Lung microvascular endothelial cell (primary cell): Measurements from ENCODE around the gene CABCOCO1. TPM values are rescaled to one million over a fixed set of nuclear protein-coding genes. Genes with fewer than 3 reads are reported as not detected.

Experiments
- DNase-seq, 2 donors: peaks; one replicate each; pipeline versions ENCODE4 v3.0.0 to v3.0.0-alpha.2; 2010; ENCODE audit warnings: low read depth in 2 of 2
- total RNA-seq: library from RNA; depleted of rRNA; stranded (reverse); fragments of >200 nt; gene quantifications from 2 replicates; pipeline ENCODE4 v1.2.1, GENCODE V29; 2014

CABCOCO1 gene
- total RNA-seq, 1 donor from 2014 or later, result not detected

GRCh38 chr10:61754587-61755550 is 92.1 kb downstream of the CABCOCO1 start:
- DNase-seq, result no peak

- DNase-seq, result no peak
These were observed 94.3 kb downstream of the CABCOCO1 start for GRCh38 chr10:61757001-61757400.

- DNase-seq, result peak; percentile 49 to 91
These were observed 95.0 kb downstream of the CABCOCO1 start for GRCh38 chr10:61757525-61758397.

- DNase-seq, result peak in 1 of 2 donors; percentile 74
These were observed 95.7 kb downstream of the CABCOCO1 start for GRCh38 chr10:61758433-61758832.

DNA sequence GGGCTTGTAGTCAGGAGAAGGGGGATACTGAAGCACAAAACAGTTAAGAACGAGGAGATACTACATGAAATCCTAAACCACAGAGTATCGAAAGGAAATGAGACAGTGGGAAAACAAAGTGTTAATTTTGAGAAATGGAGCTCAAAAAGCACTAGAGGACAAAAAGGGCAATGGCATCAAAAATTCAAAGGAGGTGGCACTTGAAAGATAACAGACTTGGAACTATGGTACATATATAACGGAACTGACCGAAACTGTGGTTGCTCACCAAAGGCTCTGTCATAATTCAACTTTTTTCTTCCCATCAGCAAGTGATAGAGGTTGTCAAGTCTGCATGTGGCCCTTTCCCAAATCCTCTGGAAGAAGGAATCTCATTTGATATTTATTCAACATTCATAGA is 97.0 kb downstream of the CABCOCO1 start:
- DNase-seq, result no peak

DNA sequence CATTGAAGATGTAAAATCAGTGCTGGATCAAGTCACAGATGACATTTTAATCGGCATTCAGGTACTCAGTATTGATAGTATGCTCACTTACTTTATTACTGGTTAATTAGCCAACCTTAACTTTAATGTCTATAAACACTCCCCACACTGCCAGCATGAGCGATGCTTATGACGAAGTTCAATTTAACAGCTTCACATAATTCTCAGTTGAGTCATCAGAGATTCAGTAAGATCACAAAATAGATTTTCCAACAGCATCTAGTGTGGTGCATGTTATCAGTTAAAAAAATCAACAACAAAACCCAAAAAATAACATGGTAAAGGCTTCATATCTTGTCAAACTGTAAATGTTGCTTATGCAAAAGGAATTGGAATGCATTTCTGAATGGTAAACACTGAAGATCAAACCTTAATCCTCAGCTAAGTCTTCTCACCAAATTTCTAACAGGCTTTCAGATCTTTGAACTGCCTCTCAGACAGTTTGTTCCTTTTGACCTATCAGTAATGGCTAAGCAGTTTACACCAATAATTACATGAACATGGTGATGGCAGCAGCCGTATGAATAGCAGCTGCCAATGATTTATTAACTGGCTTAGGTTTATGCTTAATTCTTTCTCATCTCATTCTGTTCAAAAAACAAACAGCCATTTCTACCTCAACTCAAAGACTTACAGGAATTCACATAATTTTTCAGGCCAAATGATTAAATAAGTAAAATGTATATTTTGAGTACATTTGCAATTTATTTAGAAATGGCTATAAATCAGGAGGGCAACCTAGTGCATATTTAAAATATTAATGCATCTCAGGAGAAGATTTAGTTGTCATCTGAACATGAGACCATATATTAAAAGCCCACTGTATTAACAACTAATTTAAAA is 98.5 kb downstream of the CABCOCO1 start:
- DNase-seq, result peak in 1 of 2 donors; percentile 80

GRCh38 chr10:61761825-61762217 is 99.1 kb downstream of the CABCOCO1 start:
- DNase-seq, result no peak

DNA sequence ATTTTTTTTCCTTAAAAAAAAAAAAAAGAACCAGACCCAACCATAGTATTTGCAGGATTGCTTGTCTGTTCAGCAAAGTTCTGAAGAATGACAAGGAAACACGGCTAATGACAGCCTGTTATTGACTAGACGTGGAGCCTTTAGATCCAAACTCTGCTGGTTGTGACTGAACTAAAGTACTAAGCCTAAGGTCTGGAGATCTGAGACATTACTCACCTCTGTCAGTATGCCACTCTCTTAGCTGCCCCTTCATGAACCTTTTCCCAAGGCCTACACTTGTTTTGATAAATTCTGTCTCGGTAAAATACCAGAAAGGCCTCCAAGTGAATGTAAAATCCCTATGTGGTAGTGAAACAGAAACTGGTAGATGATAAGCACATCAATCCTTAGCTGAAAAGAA is 101.0 kb downstream of the CABCOCO1 start:
- DNase-seq, result no peak

DNA sequence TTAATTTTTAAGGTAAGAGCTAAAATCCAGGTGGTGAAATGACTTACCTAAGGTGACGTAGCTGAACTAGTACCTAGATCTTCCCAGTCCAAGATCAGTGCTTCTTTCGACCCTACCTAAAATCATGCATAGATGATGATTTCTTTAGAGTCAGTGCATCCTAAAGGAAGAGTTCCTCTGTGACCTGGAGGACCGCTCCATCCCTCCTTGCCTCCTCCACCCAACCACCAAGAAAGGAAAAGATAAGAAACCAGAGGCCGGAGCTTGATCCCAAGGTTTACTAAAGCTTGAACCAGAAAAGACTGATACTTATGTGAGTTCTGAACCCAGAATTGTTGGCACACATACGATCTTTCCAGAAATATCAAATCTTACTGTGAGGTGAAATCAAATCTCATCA is 101.8 kb downstream of the CABCOCO1 start:
- no peak for DNase-seq

- DNase-seq, result no peak
These were observed 102.7 kb downstream of the CABCOCO1 start for GRCh38 chr10:61765176-61766087.

DNA sequence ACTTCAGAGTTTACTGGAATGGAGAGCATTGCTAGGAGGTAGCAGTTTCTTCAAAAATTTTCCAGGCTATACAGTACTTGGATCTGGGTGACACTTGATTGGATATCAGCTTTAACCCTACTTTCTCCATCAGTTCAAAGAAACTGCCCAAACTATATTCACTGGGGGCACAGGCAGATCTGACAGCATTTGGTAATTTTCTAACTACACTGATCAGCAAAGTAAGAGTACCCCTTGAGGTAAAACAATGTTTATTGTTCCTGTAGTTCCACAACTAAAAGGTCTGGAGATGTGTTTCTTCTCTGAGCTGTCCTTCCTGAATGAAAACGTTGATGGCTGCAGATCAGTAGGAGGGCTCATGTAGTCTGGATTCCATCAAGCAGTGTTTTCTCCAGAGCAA is 104.2 kb downstream of the CABCOCO1 start:
- DNase-seq, result no peak

GRCh38 chr10:61774031-61774430 is 111.3 kb downstream of the CABCOCO1 start:
- no peak for DNase-seq

- DNase-seq, result no peak
These were observed 112.4 kb downstream of the CABCOCO1 start for GRCh38 chr10:61775111-61775510.

GRCh38 chr10:61776615-61777266 is 114.0 kb downstream of the CABCOCO1 start:
- DNase-seq, result no peak

GRCh38 chr10:61778137-61778536 is 115.4 kb downstream of the CABCOCO1 start:
- no peak for DNase-seq

DNA sequence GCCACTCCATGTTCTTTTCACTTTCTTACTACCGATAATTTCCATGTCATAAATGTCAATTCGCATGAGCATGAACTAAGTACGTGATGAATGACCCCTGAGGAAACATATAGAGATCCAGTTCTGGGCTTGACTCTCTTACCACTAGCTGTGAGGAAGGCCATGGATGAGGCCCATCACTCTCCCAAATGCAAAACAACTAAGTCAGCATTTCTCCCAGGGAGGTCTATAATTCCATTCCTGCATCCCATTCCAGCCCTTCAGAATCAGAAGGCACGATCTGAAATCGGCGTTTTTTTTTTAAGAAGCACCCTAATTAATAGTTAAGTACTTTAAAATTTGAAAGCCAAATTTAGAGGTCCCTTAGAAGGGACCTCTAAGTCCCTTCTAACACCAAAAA is 116.5 kb downstream of the CABCOCO1 start:
- no peak for DNase-seq

GRCh38 chr10:61779950-61780659 is 117.4 kb downstream of the CABCOCO1 start:
- DNase-seq, result peak; percentile 91 to 96

GRCh38 chr10:61780732-61781131 is 118.0 kb downstream of the CABCOCO1 start:
- DNase-seq, result no peak

DNA sequence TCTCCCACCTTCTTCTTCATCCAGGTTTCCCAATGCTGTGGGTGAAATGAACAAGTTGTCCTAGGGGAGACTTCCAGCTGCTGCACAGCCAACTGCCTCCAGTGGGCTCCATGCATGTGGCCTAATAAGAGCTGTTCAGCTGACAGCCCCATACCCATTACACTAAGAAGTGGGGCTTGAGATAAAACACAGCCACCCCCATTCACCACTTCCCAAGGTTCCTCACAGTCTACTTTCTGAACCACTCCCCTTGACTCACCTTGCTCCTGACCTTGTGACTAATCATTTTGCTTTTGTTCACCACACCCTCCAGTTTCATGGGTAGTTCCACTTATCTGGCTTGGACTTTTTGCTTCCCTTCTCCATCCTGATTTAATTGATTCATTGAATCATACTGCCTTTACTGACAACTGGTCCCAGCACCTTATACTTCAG is 119.3 kb downstream of the CABCOCO1 start:
- DNase-seq, result peak in 1 of 2 donors; percentile 10
